Sigmoid colon (tissue), 4 donors: ENCODE measurements around the gene TMEM145.

Source experiments
- CTCF ChIP-seq, 4 experiments: fragments of 450-650 bp in 3 of 4; fragments of 200-600 bp in 1 of 4; IDR thresholded peaks; one replicate each; pipeline ENCODE4 v1.5.1; 2016 to 2019; ENCODE audit warnings: antibody characterized with exemption in 4 of 4, mild to moderate bottlenecking in 3 of 4, moderate library complexity in 2 of 4
- EP300 ChIP-seq, 4 donors: sonication (generic); formaldehyde crosslinking; IDR thresholded peaks; one replicate each; pipeline ENCODE4 v1.6.1; 2017; ENCODE audit warnings: antibody characterized with exemption in 4 of 4
- POLR2AphosphoS5 ChIP-seq, 4 donors: sonication (generic); formaldehyde crosslinking; IDR thresholded peaks; one replicate each; pipeline ENCODE4 v1.6.1; 2017; ENCODE audit warnings: antibody characterized with exemption in 4 of 4

DNA sequence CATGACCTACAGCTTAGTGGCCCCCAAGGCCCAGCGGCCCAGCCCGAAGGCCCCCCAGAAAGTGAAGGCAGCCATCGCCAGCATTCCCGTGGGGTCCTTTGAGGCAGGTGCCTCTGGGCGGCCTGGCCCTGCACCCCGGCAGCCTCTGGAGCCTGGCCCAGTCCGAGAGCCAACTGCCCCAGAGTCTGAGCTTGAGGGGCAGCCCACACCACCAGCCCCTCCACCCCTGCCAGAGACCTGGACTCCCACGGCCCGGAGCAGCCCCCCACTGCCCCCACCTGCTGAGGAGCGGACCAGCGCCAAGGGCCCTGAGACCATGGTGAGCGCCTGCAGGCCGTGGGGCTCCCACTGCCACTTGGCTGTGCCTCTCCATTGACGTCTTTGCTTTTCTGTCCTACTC, 20.1 kb upstream of the TMEM145 start:
- TF ChIP-seq POLR2AphosphoS5 (IDR thresholded peaks at IDR 0.05), result no peak
- TF ChIP-seq CTCF (IDR thresholded peaks at IDR 0.05), result no peak
- no peak for TF ChIP-seq EP300 (IDR thresholded peaks at IDR 0.05)
